Measurements from ENCODE around the gene TXNL1. TPM values are rescaled to one million over a fixed set of nuclear protein-coding genes. Genes with fewer than 3 reads are reported as not detected.

TXNL1 gene
- total RNA-seq: 35.0 and 64.6 TPM in 2 replicates

GRCh38 chr18:56638232-56639103, at the start of gene TXNL1:
Gene TXNL1 (minus strand): TSS chr18:56638592. CDS start chr18:56638440, 152 bp downstream.

GRCh38 chr18:56650944-56651770, 12.8 kb upstream of the TXNL1 start, which contains the start of gene WDR7:
Gene WDR7 (plus strand): TSS chr18:56651359. CDS start chr18:56672516, 21,157 bp downstream.

Other genes starting within 250 kb of the TXNL1 start
- 18.2 and 25.4 TPM in 2 replicates for gene WDR7, start 12.8 kb upstream of the TXNL1 start, total RNA-seq

All from regular cardiac myocyte (primary cell).